Measurements from ENCODE around the gene PIGC. TPM values are rescaled to one million over a fixed set of nuclear protein-coding genes. Genes with fewer than 3 reads are reported as not detected.
A peak's percentile ranks its signal among the peaks of the same experiment; 100 is the strongest.

Gene PIGC
- total RNA-seq, 1 donor from 2014 or later, result 30.5 TPM

- no peaks in the 10 kb centered on the region for H3K36me3 Mint-ChIP-seq (ENCODE audit: unreplicated experiment)
- no peak for DNase-seq (ENCODE audit: extremely low spot score, unreplicated experiment)
- H3K27me3 Mint-ChIP-seq (ENCODE audit: unreplicated experiment), result no peaks in the 10 kb centered on the region
- H3K4me3 Mint-ChIP-seq (ENCODE audit: unreplicated experiment), result peak overlapping the region; percentile 54
- peak overlapping the region; percentile 97 for H3K27ac Mint-ChIP-seq (ENCODE audit: unreplicated experiment)
- peaks cover 61% of the 10 kb centered on the region for H3K4me1 Mint-ChIP-seq (ENCODE audit: unreplicated experiment)
- TF ChIP-seq, protein P1, sequence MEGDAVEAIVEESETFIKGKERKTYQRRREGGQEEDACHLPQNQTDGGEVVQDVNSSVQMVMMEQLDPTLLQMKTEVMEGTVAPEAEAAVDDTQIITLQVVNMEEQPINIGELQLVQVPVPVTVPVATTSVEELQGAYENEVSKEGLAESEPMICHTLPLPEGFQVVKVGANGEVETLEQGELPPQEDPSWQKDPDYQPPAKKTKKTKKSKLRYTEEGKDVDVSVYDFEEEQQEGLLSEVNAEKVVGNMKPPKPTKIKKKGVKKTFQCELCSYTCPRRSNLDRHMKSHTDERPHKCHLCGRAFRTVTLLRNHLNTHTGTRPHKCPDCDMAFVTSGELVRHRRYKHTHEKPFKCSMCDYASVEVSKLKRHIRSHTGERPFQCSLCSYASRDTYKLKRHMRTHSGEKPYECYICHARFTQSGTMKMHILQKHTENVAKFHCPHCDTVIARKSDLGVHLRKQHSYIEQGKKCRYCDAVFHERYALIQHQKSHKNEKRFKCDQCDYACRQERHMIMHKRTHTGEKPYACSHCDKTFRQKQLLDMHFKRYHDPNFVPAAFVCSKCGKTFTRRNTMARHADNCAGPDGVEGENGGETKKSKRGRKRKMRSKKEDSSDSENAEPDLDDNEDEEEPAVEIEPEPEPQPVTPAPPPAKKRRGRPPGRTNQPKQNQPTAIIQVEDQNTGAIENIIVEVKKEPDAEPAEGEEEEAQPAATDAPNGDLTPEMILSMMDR (IDR thresholded peaks at IDR 0.05), result no peak
- no peaks in the 10 kb centered on the region for H3K9me3 Mint-ChIP-seq (ENCODE audit: unreplicated experiment)
Measured at GRCh38 chr1:172399756-172400721, 43.8 kb downstream of the PIGC start.

GRCh38 chr1:172398970-172399755 is 44.7 kb downstream of the PIGC start:
- H3K4me3 Mint-ChIP-seq (ENCODE audit: unreplicated experiment), result peak overlapping the region; percentile 44
- H3K27ac Mint-ChIP-seq (ENCODE audit: unreplicated experiment), result peak overlapping the region; percentile 97
- no peak for DNase-seq (ENCODE audit: extremely low spot score, unreplicated experiment)

GRCh38 chr1:172398193-172398592 is 45.7 kb downstream of the PIGC start:
- H3K4me1 Mint-ChIP-seq (ENCODE audit: unreplicated experiment), result peaks cover 79% of the 10 kb centered on the region
- no peak overlapping the region for H3K4me3 Mint-ChIP-seq (ENCODE audit: unreplicated experiment)
- no peak for DNase-seq (ENCODE audit: extremely low spot score, unreplicated experiment)
- peak overlapping the region; percentile 97 for H3K27ac Mint-ChIP-seq (ENCODE audit: unreplicated experiment)
- H3K36me3 Mint-ChIP-seq (ENCODE audit: unreplicated experiment), result peaks cover 10% of the 10 kb centered on the region
- H3K9me3 Mint-ChIP-seq (ENCODE audit: unreplicated experiment), result no peaks in the 10 kb centered on the region
- TF ChIP-seq, protein P1 (IDR thresholded peaks at IDR 0.05), result no peak
- no peaks in the 10 kb centered on the region for H3K27me3 Mint-ChIP-seq (ENCODE audit: unreplicated experiment)

More at GRCh38 chr1:172398970-172399755, 44.7 kb downstream of the PIGC start:
- peaks cover 69% of the 10 kb centered on the region for H3K4me1 Mint-ChIP-seq (ENCODE audit: unreplicated experiment)
- no peaks in the 10 kb centered on the region for H3K9me3 Mint-ChIP-seq (ENCODE audit: unreplicated experiment)
- H3K27me3 Mint-ChIP-seq (ENCODE audit: unreplicated experiment), result no peaks in the 10 kb centered on the region
- TF ChIP-seq, protein P1 (IDR thresholded peaks at IDR 0.05), result peak; percentile 74
- peaks cover 6% of the 10 kb centered on the region for H3K36me3 Mint-ChIP-seq (ENCODE audit: unreplicated experiment)

- peak overlapping the region; percentile 97 for H3K27ac Mint-ChIP-seq (ENCODE audit: unreplicated experiment)
Measured at GRCh38 chr1:172397633-172398032, 46.2 kb downstream of the PIGC start.

More at GRCh38 chr1:172397633-172398032, 46.2 kb downstream of the PIGC start:
- H3K9me3 Mint-ChIP-seq (ENCODE audit: unreplicated experiment), result no peaks in the 10 kb centered on the region
- DNase-seq (ENCODE audit: extremely low spot score, unreplicated experiment), result no peak
- peaks cover 14% of the 10 kb centered on the region for H3K36me3 Mint-ChIP-seq (ENCODE audit: unreplicated experiment)
- H3K27me3 Mint-ChIP-seq (ENCODE audit: unreplicated experiment), result no peaks in the 10 kb centered on the region
- peaks cover 80% of the 10 kb centered on the region for H3K4me1 Mint-ChIP-seq (ENCODE audit: unreplicated experiment)
- H3K4me3 Mint-ChIP-seq (ENCODE audit: unreplicated experiment), result no peak overlapping the region
- TF ChIP-seq, protein P1 (IDR thresholded peaks at IDR 0.05), result no peak

Measured in osteocyte (in vitro differentiated cells).